Measurements from ENCODE around the gene SUN3.

GRCh38 chr7:48074204-48074654 lies 45.3 kb upstream of the SUN3 start:
- TF ChIP-seq POLR2A (IDR thresholded peaks at IDR 0.05) = no peak
- TF ChIP-seq CTCF (IDR thresholded peaks at IDR 0.05 in 4 of 5, conservative IDR thresholded peaks at IDR 0.05 in 1 of 5) = no peak
